OCI-LY7 (cell line): ENCODE data around the gene CUEDC2.

Experiments used
- CTCF ChIP-seq: fragments of 200-600 bp; sonication (generic); conservative IDR thresholded peaks from 2 replicates; pipeline ENCODE4 v1.5.1; 2014; ENCODE audit warnings: mild to moderate bottlenecking, antibody characterized with exemption, low read length, moderate library complexity, mixed read lengths
- EZH2phosphoT487 ChIP-seq: fragments of 200-600 bp; sonication (generic); IDR thresholded peaks from 2 replicates; pipeline ENCODE4 v1.6.1; 2018; ENCODE audit warnings: low read depth, borderline replicate concordance, mild to moderate bottlenecking, mixed run types, antibody characterized with exemption, low read length, moderate library complexity, mixed read lengths

- no peak for TF ChIP-seq CTCF
- TF ChIP-seq EZH2phosphoT487, result no peak
Observed at GRCh38 chr10:102450374-102451104, 18.2 kb upstream of the CUEDC2 start.
